Measurements from ENCODE around the gene ZNF687. TPM values are rescaled to one million over a fixed set of nuclear protein-coding genes. Genes with fewer than 3 reads are reported as not detected.

ZNF687 gene
- total RNA-seq, 1 experiment from 2014 or later = 23.9 TPM

- no TSS peak for BruUV-seq (replicated peaks)
- no peaks in the 10 kb centered on the region for H3K9me3 ChIP-seq
- intact Hi-C loops (cut with micrococcal nuclease; ENCODE audit: unreplicated experiment) = no loop called here
- CTCF ChIA-PET = interaction anchor here (1.2 to 1.5 kb wide), 2 partner anchors 15 to 25 kb away, joined by 4 to 5 read pairs; no protein-coding TSS in a partner anchor
- H3K4me3 ChIP-seq (ENCODE audit: low read depth, low read length) = no peak overlapping the region
- H3K27me3 ChIP-seq (replicated peaks; ENCODE audit: control insufficient read depth, insufficient read depth, low read length) = no peaks in the 10 kb centered on the region
- Mint-ChIP-seq H3K27ac (ENCODE audit: unreplicated experiment) (peak overlapping the region; percentile 37), H3K27me3 (ENCODE audit: insufficient read depth, unreplicated experiment) (no peaks in the 10 kb centered on the region), H3K9me3 (ENCODE audit: unreplicated experiment) (no peaks in the 10 kb centered on the region), H3K4me1 (ENCODE audit: low read depth, unreplicated experiment) (peaks cover 49% of the 10 kb centered on the region), H3K36me3 (ENCODE audit: insufficient read depth, unreplicated experiment) (peaks cover 49% of the 10 kb centered on the region), H3K4me3 (ENCODE audit: unreplicated experiment) (no peak overlapping the region)
- POLR2A ChIA-PET = interaction anchor here (1.0 kb wide), 1 partner anchor 12 kb away, joined by 3 read pairs; the partner anchor contains the start of gene PI4KB
- DNase-seq = no peak
- TF ChIP-seq CTCF (IDR thresholded peaks at IDR 0.05; ENCODE audit: insufficient read depth in 1 of 2, low read depth in 1 of 2, low read length in 1 of 2, severe bottlenecking in 1 of 2, unreplicated experiment in 1 of 2) = no peak
- no peaks in the 10 kb centered on the region for H3K36me3 ChIP-seq (ENCODE audit: control insufficient read depth, insufficient read depth, low read length)
- peaks cover 57% of the 10 kb centered on the region for H3K4me1 ChIP-seq
These were observed 33.6 kb downstream of the ZNF687 start for GRCh38 chr1:151315565-151316235.

GRCh38 chr1:151318975-151319374, 36.9 kb downstream of the ZNF687 start:
- intact Hi-C loops (cut with micrococcal nuclease; ENCODE audit: unreplicated experiment) = no loop called here
- no peaks in the 10 kb centered on the region for H3K27me3 Mint-ChIP-seq (ENCODE audit: insufficient read depth, unreplicated experiment)
- POLR2A ChIA-PET = no interaction called here

GRCh38 chr1:151324390-151324930, 42.4 kb downstream of the ZNF687 start:
- Histone ChIP-seq H3K27me3 (replicated peaks; ENCODE audit: control insufficient read depth, insufficient read depth, low read length) (no peaks in the 10 kb centered on the region), H3K36me3 (ENCODE audit: control insufficient read depth, insufficient read depth, low read length) (peaks cover 2% of the 10 kb centered on the region; the same call in 1 of the 2 replicates), H3K4me3 (ENCODE audit: low read depth, low read length) (no peak overlapping the region), H3K9me3 (no peaks in the 10 kb centered on the region), H3K4me1 (peaks cover 11% of the 10 kb centered on the region)
- POLR2A ChIA-PET = no interaction called here
- no peak for TF ChIP-seq CTCF (IDR thresholded peaks at IDR 0.05; ENCODE audit: insufficient read depth in 1 of 2, low read depth in 1 of 2, low read length in 1 of 2, severe bottlenecking in 1 of 2, unreplicated experiment in 1 of 2)
- no peak for DNase-seq
- CTCF ChIA-PET = no interaction called here
- H3K4me3 Mint-ChIP-seq (ENCODE audit: unreplicated experiment) = no peak overlapping the region
- H3K27me3 Mint-ChIP-seq (ENCODE audit: insufficient read depth, unreplicated experiment) = no peaks in the 10 kb centered on the region
- no peaks in the 10 kb centered on the region for H3K9me3 Mint-ChIP-seq (ENCODE audit: unreplicated experiment)
- BruUV-seq (replicated peaks) = no TSS peak
- peaks cover 23% of the 10 kb centered on the region for H3K36me3 Mint-ChIP-seq (ENCODE audit: insufficient read depth, unreplicated experiment)
- intact Hi-C loops (cut with micrococcal nuclease; ENCODE audit: unreplicated experiment) = no loop called here
- peaks cover 25% of the 10 kb centered on the region for H3K4me1 Mint-ChIP-seq (ENCODE audit: low read depth, unreplicated experiment)
- H3K27ac Mint-ChIP-seq (ENCODE audit: unreplicated experiment) = no peak overlapping the region

More at GRCh38 chr1:151318975-151319374, 36.9 kb downstream of the ZNF687 start:
- Mint-ChIP-seq H3K4me3 (ENCODE audit: unreplicated experiment) (no peak overlapping the region), H3K9me3 (ENCODE audit: unreplicated experiment) (no peaks in the 10 kb centered on the region), H3K36me3 (ENCODE audit: insufficient read depth, unreplicated experiment) (peaks cover 32% of the 10 kb centered on the region), H3K4me1 (ENCODE audit: low read depth, unreplicated experiment) (peaks cover 20% of the 10 kb centered on the region), H3K27ac (ENCODE audit: unreplicated experiment) (no peak overlapping the region)
- CTCF ChIA-PET = no interaction called here
- H3K9me3 ChIP-seq = no peaks in the 10 kb centered on the region
- no peak overlapping the region for H3K4me3 ChIP-seq (ENCODE audit: low read depth, low read length)
- DNase-seq = no peak
- no peaks in the 10 kb centered on the region for H3K27me3 ChIP-seq (replicated peaks; ENCODE audit: control insufficient read depth, insufficient read depth, low read length)
- H3K4me1 ChIP-seq = peaks cover 24% of the 10 kb centered on the region
- no peak for TF ChIP-seq CTCF (IDR thresholded peaks at IDR 0.05; ENCODE audit: insufficient read depth in 1 of 2, low read depth in 1 of 2, low read length in 1 of 2, severe bottlenecking in 1 of 2, unreplicated experiment in 1 of 2)
- BruUV-seq (replicated peaks) = no TSS peak
- no peaks in the 10 kb centered on the region; the same call in 1 of the 2 replicates for H3K36me3 ChIP-seq (ENCODE audit: control insufficient read depth, insufficient read depth, low read length)
